Activated gamma-delta T cell treated with Interleukin-2 at 50 U/mL for 16 hours (primary cell): Measurements from ENCODE around the gene KRT13.

ENCODE experiments used
- DNase-seq: peaks from one replicate; pipeline ENCODE4 v3.0.0-alpha.2; 2020

Gene KRT13

GRCh38 chr17:41537614-41537954 is 32.2 kb upstream of the KRT13 start:
- DNase-seq: no peak

- DNase-seq: no peak
Observed at GRCh38 chr17:41536741-41537613, 31.6 kb upstream of the KRT13 start.

- no peak for DNase-seq
Observed at GRCh38 chr17:41535764-41536481, 30.5 kb upstream of the KRT13 start.

- no peak for DNase-seq
Observed at GRCh38 chr17:41534899-41535546, 29.6 kb upstream of the KRT13 start.

GRCh38 chr17:41533613-41534012 is 28.2 kb upstream of the KRT13 start:
- DNase-seq: no peak

GRCh38 chr17:41532947-41533570 is 27.6 kb upstream of the KRT13 start:
- DNase-seq: no peak

- no peak for DNase-seq
Observed at GRCh38 chr17:41531993-41532392, 26.6 kb upstream of the KRT13 start.

- no peak for DNase-seq
Observed at GRCh38 chr17:41530062-41531048, 24.9 kb upstream of the KRT13 start.

GRCh38 chr17:41529491-41529915 is 24.1 kb upstream of the KRT13 start:
- DNase-seq: no peak

- no peak for DNase-seq
Observed at GRCh38 chr17:41528959-41529353, 23.5 kb upstream of the KRT13 start.

- DNase-seq: no peak
Observed at GRCh38 chr17:41527063-41528023, 21.9 kb upstream of the KRT13 start.

GRCh38 chr17:41524261-41524660 is 18.8 kb upstream of the KRT13 start:
- DNase-seq: no peak

- DNase-seq: no peak
Observed at GRCh38 chr17:41523787-41524186, 18.4 kb upstream of the KRT13 start.

- DNase-seq: no peak
Observed at GRCh38 chr17:41523225-41523593, 17.8 kb upstream of the KRT13 start.

- DNase-seq: no peak
Observed at GRCh38 chr17:41522301-41523224, 17.2 kb upstream of the KRT13 start.

GRCh38 chr17:41521574-41522261 is 16.3 kb upstream of the KRT13 start:
- no peak for DNase-seq

- no peak for DNase-seq
Observed at GRCh38 chr17:41520821-41521521, 15.6 kb upstream of the KRT13 start.

GRCh38 chr17:41519501-41520224 is 14.3 kb upstream of the KRT13 start:
- no peak for DNase-seq
